ENCODE measurements around the gene SLC16A9.

SLC16A9 gene

DNA sequence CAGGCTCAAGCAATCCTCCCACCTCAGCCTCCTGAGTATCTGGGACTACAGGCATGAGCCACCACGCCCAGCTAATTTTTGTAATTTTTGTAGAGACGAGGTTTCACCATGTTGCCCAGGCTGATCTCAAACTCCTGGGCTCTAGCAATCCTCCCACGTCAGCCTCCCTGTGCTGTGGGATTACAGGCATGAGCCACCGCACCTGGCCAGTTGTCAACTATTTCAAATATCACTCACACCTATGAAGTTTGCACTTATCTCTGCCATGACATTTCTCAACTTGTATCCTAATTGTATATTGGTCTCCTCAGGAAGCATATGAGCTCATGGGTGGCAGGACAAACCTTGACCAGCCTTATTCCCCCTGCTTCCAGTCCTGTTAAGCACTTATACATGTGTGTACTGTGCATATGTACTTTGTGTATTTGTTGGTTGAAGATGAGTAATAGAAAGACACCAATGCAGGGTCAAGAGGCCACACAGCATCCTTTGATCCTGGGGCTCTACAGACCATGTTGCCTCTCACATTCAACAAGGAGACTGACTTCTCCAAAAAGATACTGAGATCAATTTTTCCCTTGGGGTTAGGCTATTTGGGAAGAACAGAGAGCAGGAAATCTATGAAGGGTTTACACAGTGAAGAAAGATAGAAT is 82.2 kb downstream of the SLC16A9 start:
- DNase-seq (ENCODE audit: low spot score): no peak

- DNase-seq (ENCODE audit: low spot score): no peak
These were observed 83.2 kb downstream of the SLC16A9 start for GRCh38 chr10:59626523-59626869.

- peak; percentile 86 for DNase-seq (ENCODE audit: low spot score)
These were observed 83.7 kb downstream of the SLC16A9 start for GRCh38 chr10:59625721-59626522.

DNA sequence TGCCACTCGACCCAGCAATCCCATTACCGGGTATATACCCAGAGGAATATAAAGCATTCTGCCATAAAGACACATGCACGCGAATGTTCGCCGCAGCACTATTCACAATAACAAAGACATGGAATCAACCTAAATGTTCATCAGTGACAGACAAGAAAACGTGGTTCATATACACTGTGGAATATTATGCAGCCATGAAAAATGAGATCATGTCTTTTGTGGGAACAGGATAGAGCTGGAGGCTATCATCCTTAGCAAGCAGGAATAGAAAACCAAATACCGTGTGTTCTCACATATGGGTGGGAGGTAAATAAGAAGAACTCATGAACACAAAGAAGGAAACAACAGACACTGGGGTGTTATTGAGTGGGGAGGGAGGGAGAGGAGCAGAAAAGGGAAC is 84.7 kb downstream of the SLC16A9 start:
- no peak for DNase-seq (ENCODE audit: low spot score)

DNA sequence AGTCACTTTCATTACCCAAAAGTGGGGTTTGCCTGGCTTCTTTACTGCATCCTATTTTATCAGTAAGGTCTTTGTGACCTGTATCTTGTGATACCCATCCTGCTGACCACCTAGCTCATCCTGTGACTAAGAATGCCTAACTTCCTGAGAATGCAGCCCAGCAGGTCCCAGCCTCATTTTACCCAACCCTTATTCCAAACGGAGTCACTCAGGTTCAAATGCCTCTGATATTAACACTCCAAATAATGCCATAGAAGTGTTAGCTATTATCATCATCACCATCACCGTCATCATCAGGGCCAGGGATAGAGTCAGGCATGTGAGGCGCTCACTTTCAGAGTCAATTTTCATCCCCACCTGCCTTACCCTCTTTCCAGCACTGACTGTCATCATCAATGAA is 85.5 kb downstream of the SLC16A9 start:
- DNase-seq (ENCODE audit: low spot score): no peak

DNA sequence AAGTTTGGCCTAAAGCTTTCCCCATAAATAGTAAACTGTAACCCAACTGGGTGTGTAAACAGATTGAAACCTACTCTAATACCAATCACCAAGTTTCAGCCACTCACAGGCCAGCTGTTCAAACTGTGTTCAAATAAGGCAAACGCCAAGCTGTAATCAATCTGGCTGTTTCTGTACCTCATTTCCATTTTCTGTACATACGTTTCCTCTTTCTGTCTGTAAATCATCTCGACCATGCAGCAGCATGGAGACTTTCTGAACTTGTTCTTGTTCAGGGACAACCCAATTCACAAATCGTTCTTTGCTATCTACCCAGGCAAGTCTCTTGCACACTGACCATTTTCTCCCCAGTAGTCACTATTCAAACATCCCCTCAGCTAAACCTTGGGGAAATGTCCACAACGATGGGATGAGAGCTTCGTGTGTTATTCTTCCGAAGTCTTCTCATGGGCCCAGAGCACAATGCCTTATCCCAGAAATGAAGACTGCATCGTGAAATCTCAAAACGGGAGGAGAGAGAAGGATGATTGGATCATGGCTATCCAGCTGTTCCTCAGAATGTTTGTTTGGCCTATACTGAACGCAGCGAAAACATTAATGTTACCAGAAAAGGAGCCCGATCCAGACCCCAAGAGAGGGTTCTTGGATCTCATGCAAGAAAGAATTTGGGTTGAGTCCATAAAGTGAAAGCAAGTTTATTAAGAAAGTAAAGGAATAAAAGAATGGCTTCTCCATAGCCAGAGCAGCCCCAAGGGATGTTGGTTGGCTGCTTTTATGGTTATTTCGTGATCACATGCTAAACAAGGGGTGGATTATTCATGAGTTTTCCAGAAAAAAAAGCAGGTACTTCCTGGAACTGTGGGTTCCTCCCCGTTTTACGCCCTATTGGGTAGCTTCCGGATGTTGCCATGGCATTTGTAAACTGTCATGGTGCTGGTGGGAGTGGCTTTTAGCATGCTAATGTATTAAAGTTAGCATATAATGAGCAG is 86.2 kb downstream of the SLC16A9 start:
- DNase-seq (ENCODE audit: low spot score): no peak

- peak; percentile 73 for DNase-seq (ENCODE audit: low spot score)
These were observed 87.1 kb downstream of the SLC16A9 start for GRCh38 chr10:59622320-59623132.

GRCh38 chr10:59621771-59622170 is 87.9 kb downstream of the SLC16A9 start:
- no peak for DNase-seq (ENCODE audit: low spot score)

DNA sequence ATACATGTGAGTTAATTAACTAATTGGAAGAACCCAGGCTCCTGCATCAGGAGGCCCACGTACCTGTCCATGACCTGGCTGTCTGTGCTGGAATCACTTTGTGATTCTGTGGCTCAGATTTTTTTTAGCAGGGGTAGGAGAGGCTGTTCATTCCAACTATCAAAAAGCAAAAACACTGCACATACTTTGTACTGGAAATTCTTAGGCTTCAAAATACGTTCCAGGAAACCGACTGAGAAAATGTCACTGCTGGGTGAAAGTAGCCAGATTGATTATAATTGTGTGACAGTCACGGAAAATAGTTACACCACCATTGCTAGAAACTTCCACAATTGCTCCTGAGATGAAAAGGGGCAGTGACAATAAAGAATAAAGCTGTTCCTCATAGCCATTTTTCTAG is 91.0 kb downstream of the SLC16A9 start:
- DNase-seq (ENCODE audit: low spot score): no peak

GRCh38 chr10:59617996-59618395 is 91.7 kb downstream of the SLC16A9 start:
- DNase-seq (ENCODE audit: low spot score): no peak

GRCh38 chr10:59611048-59611447 is 98.6 kb downstream of the SLC16A9 start:
- no peak for DNase-seq (ENCODE audit: low spot score)

DNA sequence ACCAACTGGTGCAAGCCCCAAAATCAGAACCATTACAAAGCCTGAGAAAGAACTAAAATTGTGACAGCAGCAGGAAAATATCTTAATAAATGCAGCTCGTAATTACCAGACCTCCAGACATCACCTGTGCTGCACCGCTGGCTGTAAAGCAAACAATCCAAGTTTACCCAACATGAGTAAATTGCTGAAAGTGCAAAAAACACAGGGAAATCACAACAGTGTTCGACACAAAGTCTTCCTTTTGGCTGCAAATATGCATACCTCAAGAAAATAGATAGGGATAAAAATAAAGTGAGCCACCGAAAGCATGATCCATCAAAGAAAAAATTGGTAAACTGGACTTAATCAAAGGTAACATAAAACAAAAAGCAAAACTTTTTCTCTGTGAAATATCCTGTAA is 101.7 kb downstream of the SLC16A9 start:
- DNase-seq (ENCODE audit: low spot score): no peak

DNA sequence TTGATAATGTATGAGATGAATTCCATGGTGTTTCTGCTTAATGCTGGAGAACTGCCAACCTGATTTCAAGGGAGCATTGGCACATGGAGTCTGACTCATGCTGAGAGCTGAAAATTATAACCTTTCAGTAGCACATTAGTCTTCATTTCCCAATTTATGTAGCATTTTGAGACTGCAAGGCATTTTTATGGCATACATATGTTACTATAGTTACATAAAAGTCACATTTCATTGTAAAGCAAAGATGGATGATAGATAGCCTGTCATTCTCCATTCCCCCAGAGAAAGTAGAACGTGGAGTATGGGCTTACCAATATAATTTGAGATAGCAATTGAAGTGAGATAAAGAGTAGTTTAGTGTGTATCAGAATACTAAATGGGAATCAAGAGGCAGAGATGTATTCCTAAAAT is 103.1 kb downstream of the SLC16A9 start:
- DNase-seq (ENCODE audit: low spot score): no peak

DNA sequence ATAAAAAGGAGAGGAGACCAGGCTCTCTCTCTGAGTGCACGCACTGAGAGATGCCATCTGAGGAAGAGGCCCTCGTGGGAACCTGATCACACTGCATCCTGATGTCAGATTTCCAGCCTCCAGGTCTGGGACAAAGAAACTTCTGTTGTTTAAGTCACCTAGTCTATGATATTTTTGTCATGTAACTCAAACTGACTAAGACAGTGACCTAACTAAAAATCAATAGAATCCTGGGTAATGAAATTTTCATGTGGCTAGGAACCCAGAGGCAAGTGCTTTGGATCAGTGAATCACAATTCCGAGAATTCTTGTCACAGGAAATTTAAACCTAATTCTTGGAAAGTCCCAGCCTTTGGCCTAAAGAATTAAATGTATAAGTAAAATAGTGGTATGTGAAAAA is 107.7 kb downstream of the SLC16A9 start:
- DNase-seq (ENCODE audit: low spot score): no peak
